NCI-H82 (cell line): ENCODE results near the gene TNFAIP8.
A peak's percentile ranks its signal among the peaks of the same experiment; 100 is the strongest.
"Not testable (repeated sequence)": the region's sequence is repeated elsewhere in the genome, so short reads cannot be mapped to it uniquely, and the experiment has no call there.

Experiments
- DNase-seq: peaks from one replicate; lab custom pipeline; 2025; lab: John Stamatoyannopoulos, UW

TNFAIP8 gene

DNA sequence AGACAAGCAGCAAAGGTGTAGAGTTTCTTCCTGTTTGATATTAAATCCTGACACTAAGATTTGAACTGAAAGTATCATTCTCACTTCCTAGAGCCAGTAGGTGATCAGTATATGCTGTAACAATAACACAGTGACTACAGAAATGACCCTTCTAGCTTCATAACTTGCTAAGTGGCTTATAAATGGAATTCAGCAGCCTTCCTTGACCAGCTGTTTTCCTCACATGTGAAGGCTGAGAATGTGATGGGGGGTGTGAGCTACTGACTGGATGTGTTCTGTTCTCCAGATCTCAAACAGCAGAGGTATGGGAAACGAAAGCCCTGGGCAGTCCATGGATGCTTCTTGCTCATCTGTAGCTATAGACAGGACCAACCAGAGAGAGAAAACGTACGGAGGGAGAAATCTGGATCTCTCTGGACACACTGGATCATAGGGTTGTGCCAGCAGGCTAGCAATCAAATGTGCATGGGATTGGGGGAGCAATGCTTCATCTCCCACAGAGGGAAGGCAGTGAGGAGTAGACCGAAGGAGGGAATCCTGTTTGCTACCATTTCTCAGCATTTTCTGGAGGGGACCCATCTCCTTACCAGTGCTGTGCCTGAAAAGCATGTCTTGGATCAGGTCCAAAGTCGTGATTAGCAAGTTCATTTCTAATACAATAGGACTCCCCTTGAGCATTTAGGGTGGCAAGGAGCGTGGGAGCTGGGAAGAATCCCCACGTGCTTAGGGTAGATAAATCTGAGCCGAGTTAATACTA, 39.4 kb downstream of the TNFAIP8 start:
- DNase-seq, result no peak

DNA sequence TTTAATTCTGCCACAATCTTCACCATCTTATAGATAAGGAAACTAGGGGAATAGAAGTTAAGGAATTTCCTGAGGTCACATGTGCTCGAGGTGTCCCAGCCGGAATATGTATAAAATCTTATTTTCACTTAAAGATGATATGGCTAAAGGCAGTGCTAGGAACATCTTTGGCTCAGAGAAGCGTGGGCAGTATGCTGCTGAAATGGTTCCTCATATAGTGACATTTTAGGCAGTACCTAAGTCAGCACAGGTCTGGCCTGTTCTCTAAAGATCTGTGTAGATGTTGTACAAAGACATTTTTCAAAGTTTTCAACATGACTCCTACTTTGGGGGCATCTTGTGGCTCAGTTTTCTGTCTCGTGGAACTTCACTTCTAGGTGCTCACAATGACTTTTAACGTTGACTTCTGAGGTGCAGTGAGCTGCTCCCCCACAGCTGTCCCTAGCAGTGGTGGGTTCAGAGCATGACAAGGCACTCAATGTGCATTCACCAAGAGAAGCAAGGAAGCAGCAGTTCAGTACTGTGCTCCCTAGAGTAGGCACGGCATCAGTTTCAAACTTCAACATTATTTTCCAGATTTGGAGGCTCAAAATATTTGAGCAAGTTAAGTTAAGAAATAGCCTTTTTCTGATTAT, 40.3 kb downstream of the TNFAIP8 start:
- DNase-seq, result no peak

DNA sequence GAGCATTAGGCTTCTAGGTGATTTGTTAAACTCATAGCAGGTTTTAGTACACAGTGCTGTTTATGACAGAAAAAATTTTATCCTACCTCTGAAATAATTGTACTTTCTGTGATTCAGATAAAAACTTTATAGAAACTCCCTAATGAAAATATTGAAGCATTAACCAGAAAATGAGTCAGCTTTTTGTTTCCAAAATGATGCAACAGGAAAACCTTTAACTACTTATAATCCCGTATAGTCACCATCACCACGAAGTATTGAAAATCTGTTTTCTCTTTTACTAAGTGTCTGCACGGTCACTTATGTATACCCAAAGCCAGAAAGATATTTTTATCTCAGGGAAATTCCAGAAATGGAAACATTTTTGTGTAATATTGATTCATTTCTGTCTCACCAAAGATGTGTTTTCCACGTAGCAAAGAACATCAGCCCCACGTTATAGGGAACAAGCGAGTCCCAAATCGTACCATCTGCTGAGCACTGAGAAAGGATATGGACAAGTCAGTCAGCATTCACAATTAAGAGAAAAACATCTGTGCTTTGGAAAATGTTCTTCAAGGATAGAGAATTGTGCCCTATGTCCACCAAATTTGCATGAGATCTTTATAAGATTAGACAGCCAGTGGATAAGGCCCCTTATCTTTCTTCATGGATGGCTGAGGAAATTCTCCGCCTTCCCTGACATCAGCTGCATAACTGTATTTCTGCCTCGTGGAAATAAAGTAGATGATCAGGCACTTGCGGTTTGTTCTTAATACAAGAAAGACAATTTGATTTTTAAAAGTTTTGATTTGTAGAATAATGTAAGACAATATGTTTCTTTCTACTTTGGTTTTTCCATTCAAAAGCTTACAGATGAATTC, 41.9 kb downstream of the TNFAIP8 start:
- peak; percentile 4 for DNase-seq

DNA sequence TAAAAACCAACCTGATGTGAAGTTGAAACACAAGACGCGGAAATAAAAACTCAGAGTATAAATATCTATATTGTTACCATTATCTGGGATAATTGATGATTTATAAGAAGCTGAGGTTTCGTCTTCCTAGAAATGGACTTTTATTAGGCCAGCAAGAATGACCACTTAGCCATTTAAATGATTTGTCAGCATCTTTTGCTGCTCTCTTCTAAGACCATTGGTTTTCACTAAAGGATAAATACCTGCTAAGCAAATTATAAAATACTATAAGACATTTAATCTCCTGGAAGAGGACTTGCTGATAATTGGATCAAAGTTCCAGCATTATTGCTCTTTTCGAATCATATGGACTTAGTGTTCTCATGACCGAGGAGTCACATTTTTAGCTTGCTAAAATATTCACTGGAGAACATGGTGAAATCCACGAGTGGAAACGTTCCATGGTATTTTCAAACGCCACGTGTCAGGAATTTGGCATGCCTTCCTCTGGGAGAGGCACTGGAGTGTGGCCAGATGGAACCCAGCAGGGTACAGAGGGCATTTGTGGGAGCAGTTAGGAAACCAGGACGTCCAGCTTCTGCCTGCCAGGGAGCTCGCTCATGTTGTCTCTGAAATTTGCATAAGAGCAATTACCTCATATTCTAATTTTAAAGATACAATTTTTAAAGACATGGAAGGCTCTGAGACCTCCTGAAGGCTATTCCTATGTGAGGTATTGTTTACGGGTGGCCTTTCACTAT, 43.1 kb downstream of the TNFAIP8 start:
- DNase-seq, result peak; percentile 69

DNA sequence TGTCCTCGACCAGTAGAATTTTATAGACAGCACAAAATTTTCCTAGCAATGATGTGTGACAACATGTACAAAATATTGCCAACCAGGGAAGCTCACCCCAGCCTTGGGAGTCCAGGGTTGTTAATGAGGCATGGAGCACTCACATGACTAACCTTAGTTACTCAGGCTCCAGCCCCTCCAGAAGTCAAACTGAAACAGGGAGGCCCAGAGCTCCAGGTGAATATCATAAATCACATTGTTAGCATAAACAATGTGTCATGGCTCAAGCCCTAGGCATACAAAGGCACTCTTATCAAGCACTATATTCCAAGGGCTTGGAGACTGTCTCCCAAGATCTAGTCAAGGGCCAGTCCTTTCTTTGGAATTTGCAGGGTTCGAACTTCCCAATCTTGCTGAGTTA, 44.4 kb downstream of the TNFAIP8 start:
- DNase-seq, result no peak

DNA sequence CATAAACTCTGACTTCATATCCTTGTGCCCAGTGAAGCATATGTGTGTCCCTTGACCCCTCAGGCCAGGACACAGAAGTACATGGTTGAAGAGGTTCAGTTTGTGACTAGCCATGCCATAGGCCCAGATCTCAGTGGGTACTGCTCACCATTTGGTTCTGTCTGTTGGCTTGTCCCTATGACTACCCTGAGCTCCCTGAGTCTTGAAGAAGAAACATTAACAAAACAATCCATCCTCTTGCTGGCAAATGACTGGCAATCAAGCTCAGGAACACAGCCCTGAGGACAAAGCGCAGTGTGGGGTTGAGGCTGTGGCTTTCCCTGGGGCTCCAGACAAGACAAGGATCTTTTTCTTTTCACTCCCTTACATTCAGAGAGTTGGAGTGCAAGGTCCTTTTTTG, 46.3 kb downstream of the TNFAIP8 start:
- no peak for DNase-seq

DNA sequence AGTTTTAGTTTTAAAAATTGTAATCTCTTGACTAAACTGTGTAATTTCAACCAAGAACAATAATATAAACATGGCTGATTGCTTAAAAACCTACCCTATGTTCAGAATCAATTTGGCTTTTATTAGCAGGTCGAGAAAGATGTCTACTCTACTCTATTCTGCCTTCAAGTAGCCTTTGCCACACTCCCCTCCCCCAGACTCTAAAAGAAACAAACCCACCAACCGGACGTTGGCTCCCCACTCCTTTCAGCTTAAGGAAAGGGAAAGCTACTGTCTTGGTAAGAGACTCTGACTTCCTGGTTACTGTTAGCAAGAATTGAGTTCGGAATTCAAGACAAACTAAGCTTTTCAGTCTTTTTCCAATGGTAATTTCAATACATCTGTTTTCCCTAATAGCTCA, 46.7 kb downstream of the TNFAIP8 start:
- DNase-seq, result no peak

DNA sequence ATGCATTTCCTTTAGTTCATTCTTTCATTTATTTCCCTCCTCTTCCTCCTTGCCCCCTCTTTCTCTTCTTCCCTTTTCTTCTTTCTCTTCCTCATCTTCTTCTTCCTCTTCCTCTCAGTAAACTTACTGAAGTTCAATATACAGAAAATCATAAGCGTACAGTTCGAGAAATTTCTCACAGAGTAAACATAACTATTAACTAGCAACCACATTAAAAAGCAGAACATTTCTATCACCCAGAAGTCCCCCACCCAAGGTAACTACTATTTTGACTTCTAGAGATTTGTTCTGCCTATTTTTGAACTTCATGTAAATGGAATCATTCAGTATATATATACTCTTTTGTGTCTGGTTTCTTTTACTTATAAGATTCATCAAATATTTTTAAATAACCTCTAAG, 48.2 kb downstream of the TNFAIP8 start:
- DNase-seq, result no peak

DNA sequence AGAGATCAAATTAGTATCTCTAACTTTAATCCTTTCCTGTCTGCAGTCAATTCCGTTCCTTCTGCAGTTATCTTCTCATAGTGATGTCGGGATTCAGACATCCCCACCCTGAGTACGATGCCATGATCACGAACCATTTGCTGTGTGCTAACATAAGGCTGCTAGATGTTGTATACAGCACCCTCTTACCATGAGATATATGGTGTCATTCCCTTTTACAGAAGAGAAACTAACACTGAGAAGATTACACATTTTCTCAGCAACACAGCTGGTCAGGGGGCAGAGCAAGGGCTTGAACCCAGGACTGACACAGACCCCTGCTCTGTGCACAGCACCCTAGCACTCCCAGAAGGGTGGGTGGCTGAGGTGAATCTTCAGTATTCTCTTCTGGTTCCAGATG, 49.6 kb downstream of the TNFAIP8 start:
- DNase-seq, result no peak

DNA sequence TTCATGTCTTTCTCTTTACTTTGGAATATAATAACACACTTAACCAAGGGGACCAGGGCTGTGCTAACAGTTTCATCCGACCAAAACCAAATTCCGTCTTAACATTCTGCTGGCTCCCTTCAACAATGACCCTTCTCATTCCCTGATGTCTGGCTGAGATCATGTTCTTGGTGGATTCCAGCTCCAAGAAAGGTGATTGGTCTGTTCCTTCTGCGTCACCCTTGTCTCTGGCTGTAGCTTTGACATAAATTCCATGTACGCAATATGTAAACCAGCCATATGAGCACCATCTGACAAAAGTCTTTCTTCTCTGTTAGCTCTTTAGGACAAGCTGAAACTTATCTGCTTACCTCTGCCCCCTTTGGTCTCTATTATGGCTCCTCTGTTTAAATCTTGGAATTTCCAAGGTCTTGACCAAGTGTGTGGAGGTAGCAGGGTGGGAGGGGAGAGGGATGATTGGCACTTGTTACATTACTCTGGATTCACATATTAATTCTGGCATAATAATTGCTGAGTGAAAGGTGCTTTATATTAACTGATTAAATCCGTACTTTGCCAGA, 50.8 kb downstream of the TNFAIP8 start:
- no peak for DNase-seq

DNA sequence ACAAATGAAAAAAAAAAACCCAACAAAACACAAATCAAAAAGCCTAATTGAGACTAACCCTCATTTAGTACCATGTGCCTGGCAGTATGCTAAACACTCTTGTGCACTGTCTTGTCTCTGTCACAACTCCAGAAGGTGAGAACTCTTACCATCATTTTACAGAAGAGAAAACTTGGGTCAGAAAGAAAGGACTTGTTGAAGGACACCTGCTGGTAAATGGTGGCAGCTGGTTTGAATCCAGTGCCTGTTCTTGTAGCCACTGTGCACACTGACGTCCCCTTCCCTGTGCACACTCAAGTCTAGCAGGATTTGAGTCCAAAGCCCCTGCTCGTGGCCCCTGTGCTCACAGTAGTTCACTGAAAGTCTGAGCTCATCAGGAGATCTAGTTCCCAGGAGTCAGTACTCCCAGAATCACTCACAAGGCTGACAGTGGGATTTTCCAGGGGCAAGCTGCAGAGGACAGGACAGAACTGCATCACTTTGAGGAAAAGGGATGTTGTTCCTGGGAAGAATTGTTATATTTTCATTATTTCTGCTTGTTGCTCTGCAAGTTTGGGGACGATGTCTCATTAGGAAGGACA, 53.5 kb downstream of the TNFAIP8 start:
- no peak for DNase-seq

DNA sequence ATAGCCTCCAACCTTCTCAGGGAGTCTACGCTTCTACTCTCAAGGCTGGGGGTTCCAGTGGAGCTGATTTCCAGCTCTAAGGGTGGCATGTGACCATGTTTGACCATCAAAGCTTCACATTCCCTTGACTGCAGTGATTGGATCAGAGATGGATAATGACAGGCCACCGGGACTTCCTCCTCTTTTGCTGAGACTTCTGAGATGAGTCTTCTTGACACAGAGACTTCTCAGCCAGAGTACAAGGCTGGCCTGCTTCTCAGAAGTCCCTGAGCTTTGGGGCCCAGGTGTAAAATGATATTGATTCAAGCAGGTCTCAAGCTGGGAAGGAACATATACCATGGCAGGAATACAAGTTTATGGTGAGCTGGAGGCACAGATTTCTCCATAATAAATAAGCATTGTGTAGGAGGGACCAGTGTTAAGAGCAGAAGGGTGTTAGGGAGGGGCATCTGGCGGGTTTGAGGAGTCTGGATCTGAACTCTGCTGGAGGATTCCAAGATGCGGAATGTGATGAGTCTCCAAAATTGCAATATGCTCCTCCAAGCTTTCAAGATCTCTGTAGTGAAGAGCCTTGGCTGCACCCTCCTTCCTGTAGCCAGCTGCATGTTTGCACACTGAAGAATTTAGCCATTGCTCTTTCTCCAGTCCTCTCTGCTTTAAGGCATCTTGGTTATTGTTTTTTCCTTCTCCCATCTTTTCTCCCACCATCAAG, 54.8 kb downstream of the TNFAIP8 start:
- no peak for DNase-seq

DNA sequence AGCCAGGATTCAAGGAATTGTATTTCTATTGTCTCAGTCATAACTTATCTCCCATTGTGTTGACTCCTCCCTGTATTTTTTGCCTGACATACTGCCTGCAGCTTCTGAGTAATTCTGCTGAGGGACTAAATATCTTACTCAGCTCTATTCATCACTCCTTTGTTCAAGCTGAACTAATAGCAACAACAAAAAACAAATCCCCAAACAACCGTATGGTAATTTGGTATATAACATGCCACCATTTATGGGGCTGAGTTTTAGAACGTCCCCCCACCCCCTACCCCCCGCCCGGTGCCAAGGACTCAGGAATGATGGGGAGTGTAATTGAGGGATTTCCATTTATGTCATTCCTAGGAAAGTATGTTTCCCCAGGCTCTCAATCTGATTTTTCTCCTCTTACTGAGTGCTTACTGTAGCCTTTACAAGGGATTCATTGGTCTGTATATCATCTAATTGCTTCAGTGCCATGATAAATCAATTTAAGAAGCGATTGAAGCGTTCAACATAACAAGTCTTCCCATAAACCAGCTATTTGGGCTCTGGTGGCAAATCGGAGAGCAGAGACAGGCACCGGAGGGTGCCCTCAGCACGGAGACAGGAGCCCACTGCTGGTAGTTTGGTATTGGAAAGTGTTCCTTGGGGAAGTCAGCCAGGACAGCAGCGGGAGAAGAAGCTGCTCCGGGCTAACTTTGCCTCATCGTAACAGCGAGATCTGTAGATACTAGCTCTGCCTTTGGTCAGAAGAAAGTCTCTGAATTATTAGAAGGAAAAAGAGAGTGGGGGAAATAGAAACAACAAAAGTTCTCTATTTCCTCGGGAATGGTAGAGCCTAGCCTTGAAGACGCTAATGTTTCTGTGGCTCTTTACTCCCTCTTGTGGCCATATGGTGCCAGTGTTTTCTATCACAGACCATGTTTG, 55.8 kb downstream of the TNFAIP8 start:
- peak; percentile 76 for DNase-seq

DNA sequence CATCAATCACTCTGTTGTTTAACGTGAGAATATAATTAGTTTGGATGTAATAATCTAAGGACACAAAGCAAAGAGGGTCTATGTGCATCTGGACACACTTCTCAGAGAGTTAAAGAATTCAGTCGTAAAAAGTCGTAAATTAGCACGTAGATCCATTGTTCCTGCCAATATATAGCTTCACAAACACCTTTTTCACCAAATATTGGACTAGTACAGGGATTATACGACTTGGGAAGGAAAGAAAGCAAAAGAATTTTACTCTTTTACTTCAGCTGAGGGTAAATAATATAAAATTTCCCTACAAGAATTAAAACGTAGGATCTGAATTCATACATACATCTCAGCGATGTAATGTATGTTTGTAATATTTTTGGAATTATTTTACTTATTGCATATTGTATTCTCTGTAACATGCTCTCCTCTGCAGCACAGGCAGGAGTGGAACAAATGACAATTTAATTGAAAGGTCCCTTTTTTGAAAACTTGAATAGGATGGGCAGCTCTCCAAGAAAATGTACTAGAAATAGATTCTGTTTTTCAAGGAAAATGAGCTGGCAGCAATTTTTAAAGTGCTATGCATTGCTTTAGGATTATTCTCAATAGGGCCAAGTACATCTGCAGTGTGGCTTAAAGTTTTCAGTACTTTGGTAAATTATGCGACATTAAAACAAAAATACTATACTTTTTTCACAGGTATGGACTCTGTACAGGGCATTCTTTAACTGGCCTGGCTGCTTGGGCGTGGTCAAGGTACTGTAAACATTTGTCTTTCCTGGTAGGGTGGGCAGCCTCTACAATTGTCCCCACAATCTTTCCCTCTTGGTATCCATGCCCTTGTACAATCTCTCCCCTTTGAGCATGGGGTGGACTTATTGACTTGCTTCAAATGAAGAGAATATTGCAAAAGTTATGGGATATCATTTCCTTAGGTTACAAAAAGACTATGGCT, 56.7 kb downstream of the TNFAIP8 start:
- no peak for DNase-seq

DNA sequence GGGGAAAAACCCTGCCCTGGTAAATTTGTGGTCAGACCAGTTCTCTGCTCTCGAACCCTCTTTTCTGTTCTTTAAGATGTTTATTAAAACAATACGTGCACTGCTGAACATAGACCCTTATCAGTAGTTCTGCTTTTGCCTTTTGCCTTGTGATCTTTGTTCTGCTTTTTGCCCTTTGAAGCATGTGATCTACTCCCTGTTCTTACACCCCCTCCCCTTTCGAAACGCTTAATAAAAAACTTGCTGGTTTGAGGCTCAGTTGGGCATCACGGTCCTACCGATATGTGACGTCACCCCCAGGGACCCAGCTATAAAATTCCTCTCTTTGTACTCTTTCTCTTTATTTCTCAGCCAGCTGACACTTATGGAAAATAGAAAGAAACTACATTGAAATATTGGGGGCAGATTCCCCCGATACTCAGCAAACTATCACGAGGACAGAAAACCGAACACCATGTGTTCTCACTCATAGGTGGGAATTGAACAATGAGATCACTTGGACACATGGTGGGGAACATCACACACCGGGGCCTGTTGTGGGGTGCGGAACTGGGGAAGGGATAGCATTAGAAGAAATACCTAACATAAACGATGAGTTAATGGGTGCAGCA, 58.4 kb downstream of the TNFAIP8 start:
- not testable (repeated sequence) for DNase-seq

DNA sequence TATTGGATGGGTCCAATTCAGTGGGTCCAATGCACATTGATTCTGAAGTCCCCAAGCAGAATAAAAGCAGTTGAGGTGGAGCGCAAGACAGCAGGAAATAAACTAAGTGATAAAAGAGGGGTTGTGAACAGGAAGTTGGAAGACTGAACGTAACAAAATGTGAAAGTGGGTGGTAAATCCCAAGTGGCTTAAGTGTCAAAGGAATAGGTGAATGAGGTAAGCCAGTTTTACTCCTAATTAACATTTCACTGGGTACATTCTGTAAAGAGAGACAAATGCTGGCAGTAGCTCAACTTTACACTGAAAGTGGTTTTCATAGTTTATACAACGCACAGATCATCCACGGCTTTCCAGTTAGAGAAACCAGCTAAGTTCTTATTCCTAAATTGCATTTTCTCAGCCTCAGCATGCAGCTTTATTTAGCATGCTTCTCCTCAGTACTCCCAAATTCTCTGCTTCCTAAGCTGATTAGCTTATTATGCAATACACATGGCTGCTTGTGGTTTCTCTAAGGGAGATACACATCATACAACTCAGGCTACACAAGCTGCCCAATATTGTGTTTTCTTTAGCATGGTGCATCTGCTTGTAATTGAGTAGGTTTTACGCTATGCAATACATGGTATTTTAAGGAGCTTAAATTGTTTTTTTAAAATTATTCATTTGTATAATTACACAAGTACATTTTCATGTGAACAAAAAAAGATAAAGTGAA, 62.2 kb downstream of the TNFAIP8 start:
- DNase-seq, result peak; percentile 72

DNA sequence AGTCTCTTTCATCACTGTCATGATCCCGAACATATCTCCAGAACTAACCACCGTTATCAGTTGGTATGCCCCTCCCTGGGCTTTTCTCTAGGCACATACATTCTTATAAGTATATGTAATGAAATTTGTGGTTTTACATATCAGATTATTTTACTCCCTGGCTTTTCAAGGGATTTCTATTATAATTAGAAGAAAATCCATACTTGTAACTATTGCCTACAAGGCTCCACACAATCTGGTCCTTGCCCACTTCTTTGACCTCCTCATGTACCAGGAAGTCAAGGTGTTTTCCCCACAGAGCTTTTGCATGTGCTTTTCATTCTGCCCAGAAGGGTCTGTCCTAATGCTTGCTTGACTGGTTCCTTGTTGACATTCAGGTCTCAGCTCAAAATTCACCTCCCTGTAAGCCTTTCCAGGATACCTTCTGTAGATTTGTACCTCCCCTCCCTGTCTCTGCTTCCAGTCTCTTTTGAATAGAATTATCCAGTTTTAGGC, 62.8 kb downstream of the TNFAIP8 start:
- peak; percentile 28 for DNase-seq
